H1 (cell line): ENCODE measurements around the gene NR2E1. TPM values are rescaled to one million over a fixed set of nuclear protein-coding genes. Genes with fewer than 3 reads are reported as not detected.

Source experiments
- CTCF ChIA-PET: fragments of 300-600 bp; sonication (Branson Sonifier 250); formaldehyde crosslinking; loops from one replicate; lab custom pipeline; 2021; ENCODE audit not compliant: partially characterized antibody; lab: Charles Lee
- POLR2A ChIA-PET: fragments of 300-600 bp; sonication (Branson Sonifier 250); formaldehyde crosslinking; loops from one replicate; lab custom pipeline; 2021; ENCODE audit warnings: inconsistent platforms; ENCODE audit not compliant: partially characterized antibody; lab: Charles Lee
- DNase-seq, 2 experiments: peaks; one replicate each; pipeline versions ENCODE4 v3.0.0 to v3.0.0-alpha.2; 2010 to 2022; ENCODE audit warnings: low spot score in 2 of 2, low read depth in 1 of 2, mixed read lengths in 1 of 2
- FAIRE-seq: peaks from 2 replicates; lab custom pipeline; 2011; peaks lifted over from hg19 to GRCh38; lab: Jason Lieb, UNC
- H2AFZ ChIP-seq: 2 replicates; pipeline ENCODE4 v1.8.1; 2012; ENCODE audit warnings: low read length, inconsistent platforms
- H2AK5ac ChIP-seq: 2 replicates; pipeline ENCODE4 v1.6.1; 2013; ENCODE audit warnings: low read depth, low read length
- H2BK120ac ChIP-seq: replicated peaks from 2 replicates; pipeline ENCODE3; 2013; ENCODE audit warnings: low read depth, low read length, inconsistent platforms
- H2BK12ac ChIP-seq: 2 replicates; pipeline ENCODE4 v1.6.1; 2013; ENCODE audit warnings: low read depth, low read length
- H2BK15ac ChIP-seq: 2 replicates; pipeline ENCODE4 v1.6.1; 2013; ENCODE audit warnings: low read length
- H2BK20ac ChIP-seq: 2 replicates; pipeline ENCODE4 v1.6.1; 2013; ENCODE audit warnings: low read length
- H2BK5ac ChIP-seq: 2 replicates; pipeline ENCODE4 v1.6.1; 2013; ENCODE audit warnings: low read depth, low read length
- H3K14ac ChIP-seq: 2 replicates; pipeline ENCODE4 v1.6.1; 2013; ENCODE audit warnings: inconsistent platforms; ENCODE audit not compliant: insufficient read length
- H3K18ac ChIP-seq: 2 replicates; pipeline ENCODE4 v1.6.1; 2013; ENCODE audit warnings: low read length; ENCODE audit errors: extremely low read depth
- H3K23ac ChIP-seq: 2 replicates; pipeline ENCODE4 v1.6.1; 2013; ENCODE audit warnings: inconsistent platforms; ENCODE audit not compliant: insufficient read length
- H3K23me2 ChIP-seq: 2 replicates; pipeline ENCODE4 v1.6.1; 2013; ENCODE audit warnings: low read depth, low read length
- H3K27ac ChIP-seq: 2 replicates; pipeline ENCODE4 v1.6.1; 2011; ENCODE audit warnings: low read depth, low read length, inconsistent platforms
- H3K27me3 ChIP-seq, 4 experiments: replicated peaks in 1 of 4; 1 replicate in 1 of 4; 2 replicates in 3 of 4; pipeline versions ENCODE4 v1.6.1 to v1.8.1; 2011 to 2013; ENCODE audit warnings: low read length in 3 of 4, mild to moderate bottlenecking in 3 of 4, inconsistent platforms in 2 of 4, mixed read lengths in 2 of 4, moderate library complexity in 1 of 4; ENCODE audit not compliant: control insufficient read depth in 3 of 4, insufficient read depth in 3 of 4; ENCODE audit errors: extremely low read depth in 1 of 4
- H3K36me3 ChIP-seq, 4 experiments: 2 replicates each; pipeline versions ENCODE4 v1.6.1 to v1.8.1; 2011 to 2013; ENCODE audit warnings: mild to moderate bottlenecking in 4 of 4, low read length in 3 of 4, moderate library complexity in 2 of 4, control low read depth in 1 of 4, inconsistent platforms in 1 of 4; ENCODE audit not compliant: insufficient read depth in 4 of 4, control insufficient read depth in 2 of 4
- H3K4ac ChIP-seq: replicated peaks from 2 replicates; pipeline ENCODE3; 2013; ENCODE audit warnings: low read length, low read depth, mixed read lengths, inconsistent platforms; ENCODE audit not compliant: insufficient read length
- H3K4me1 ChIP-seq, 4 experiments: replicated peaks in 1 of 4; 1 replicate in 1 of 4; 2 replicates in 3 of 4; pipeline versions ENCODE4 v1.6.1 to v1.8.1; 2011 to 2013; ENCODE audit warnings: low read length in 3 of 4, inconsistent platforms in 2 of 4, mixed read lengths in 1 of 4; ENCODE audit not compliant: insufficient read depth in 4 of 4, control insufficient read depth in 3 of 4
- H3K4me2 ChIP-seq, 2 experiments: 2 replicates each; pipeline versions ENCODE4 v1.6.1 to v1.8.1; 2011 to 2013; ENCODE audit warnings: low read depth in 2 of 2, low read length in 2 of 2, control low read depth in 1 of 2, inconsistent platforms in 1 of 2, mild to moderate bottlenecking in 1 of 2; ENCODE audit not compliant: insufficient read depth in 1 of 2
- H3K4me3 ChIP-seq, 4 experiments: fragments of 200-600, 300-600 bp in 1 of 4; sonication (generic), shearing (Covaris generic), sonication (Bioruptor Twin) in 1 of 4; 2 replicates each; pipeline versions ENCODE4 v1.5.1 to v1.8.1; 2011 to 2016; ENCODE audit warnings: low read length in 4 of 4, low read depth in 3 of 4, control low read depth in 2 of 4, inconsistent platforms in 2 of 4, mild to moderate bottlenecking in 2 of 4, mixed read lengths in 1 of 4, moderate library complexity in 1 of 4; ENCODE audit not compliant: insufficient read depth in 2 of 4; ENCODE audit errors: extremely low read depth in 1 of 4
- H3K56ac ChIP-seq: replicated peaks from 2 replicates; pipeline ENCODE3; 2013; ENCODE audit warnings: low read depth, mild to moderate bottlenecking, mixed read lengths, low read length, inconsistent platforms; ENCODE audit not compliant: insufficient read length
- H3K79me1 ChIP-seq: 2 replicates; pipeline ENCODE4 v1.6.1; 2013; ENCODE audit warnings: low read depth, low read length, control low read depth
- H3K79me2 ChIP-seq, 2 experiments: 2 replicates each; pipeline versions ENCODE4 v1.6.1 to v1.8.1; 2012 to 2013; ENCODE audit warnings: low read length in 2 of 2, mild to moderate bottlenecking in 2 of 2, inconsistent platforms in 1 of 2; ENCODE audit not compliant: insufficient read depth in 2 of 2, control insufficient read depth in 1 of 2
- H3K9ac ChIP-seq, 4 experiments: replicated peaks in 1 of 4; 1 replicate in 1 of 4; 2 replicates in 3 of 4; pipeline versions ENCODE4 v1.6.1 to v1.8.1; 2011 to 2013; ENCODE audit warnings: low read depth in 3 of 4, low read length in 3 of 4, control low read depth in 2 of 4, mild to moderate bottlenecking in 2 of 4, moderate library complexity in 2 of 4, inconsistent platforms in 1 of 4; ENCODE audit errors: extremely low read depth in 1 of 4
- H3K9me3 ChIP-seq, 2 experiments: 2 replicates each; pipeline versions ENCODE4 v1.6.1 to v1.8.1; 2012 to 2013; ENCODE audit warnings: mild to moderate bottlenecking in 2 of 2, moderate library complexity in 2 of 2, control low read depth in 1 of 2, inconsistent platforms in 1 of 2, low read depth in 1 of 2, low read length in 1 of 2, mixed read lengths in 1 of 2; ENCODE audit not compliant: insufficient read depth in 2 of 2
- H4K20me1 ChIP-seq, 2 experiments: replicated peaks in 1 of 2; 2 replicates each; pipeline versions ENCODE3 to v1.8.1; 2011 to 2013; ENCODE audit warnings: inconsistent platforms in 2 of 2, low read length in 2 of 2, mild to moderate bottlenecking in 1 of 2; ENCODE audit not compliant: insufficient read depth in 2 of 2, control insufficient read depth in 1 of 2
- H4K5ac ChIP-seq: 2 replicates; pipeline ENCODE4 v1.6.1; 2013; ENCODE audit warnings: low read length, low read depth, mixed read lengths, inconsistent platforms; ENCODE audit not compliant: insufficient read length
- H4K8ac ChIP-seq: 2 replicates; pipeline ENCODE4 v1.8.0; 2013; ENCODE audit warnings: mild to moderate bottlenecking, moderate library complexity, low read length, inconsistent platforms; ENCODE audit not compliant: insufficient read depth; ENCODE audit errors: extremely low read depth
- H4K91ac ChIP-seq: replicated peaks from 2 replicates; pipeline ENCODE3; 2013; ENCODE audit warnings: low read length, mixed read lengths, inconsistent platforms; ENCODE audit not compliant: insufficient read length
- BCL11A ChIP-seq, 2 experiments: IDR thresholded peaks; one replicate each; pipeline ENCODE4 v1.6.1; 2011; ENCODE audit warnings: low read depth in 2 of 2, low read length in 2 of 2, mild to moderate bottlenecking in 2 of 2
- EP300 ChIP-seq, 2 experiments: IDR thresholded peaks; 1 replicate in 1 of 2; 2 replicates in 1 of 2; pipeline ENCODE4 v1.6.1; 2011 to 2012; ENCODE audit warnings: low read depth in 2 of 2, low read length in 2 of 2, mild to moderate bottlenecking in 2 of 2, borderline replicate concordance in 1 of 2, inconsistent platforms in 1 of 2, moderate library complexity in 1 of 2
- MAFK ChIP-seq: IDR thresholded peaks from 2 replicates; pipeline ENCODE4 v1.6.1; 2012; ENCODE audit warnings: low read depth, mild to moderate bottlenecking, improper control_type of control experiment, low read length
- PHF8 ChIP-seq: fragments of 200-600 bp; sonication (generic); conservative IDR thresholded peaks from 2 replicates; pipeline ENCODE4 v1.7.1; 2012; ENCODE audit warnings: low read depth, mild to moderate bottlenecking, inconsistent platforms, low read length, moderate library complexity
- RAD21 ChIP-seq, 2 experiments: IDR thresholded peaks in 1 of 2; conservative IDR thresholded peaks in 1 of 2; 2 replicates each; pipeline ENCODE4 v1.6.1; 2011; ENCODE audit warnings: low read depth in 2 of 2, low read length in 2 of 2, improper control_type of control experiment in 1 of 2, inconsistent platforms in 1 of 2, mild to moderate bottlenecking in 1 of 2, moderate library complexity in 1 of 2
- RBBP5 ChIP-seq: IDR thresholded peaks from 2 replicates; pipeline ENCODE4 v1.7.1; 2012; ENCODE audit warnings: low read depth, mild to moderate bottlenecking, inconsistent platforms, low read length, moderate library complexity, borderline replicate concordance
- SRF ChIP-seq: IDR thresholded peaks from 2 replicates; pipeline ENCODE4 v1.6.1; 2011; ENCODE audit warnings: mild to moderate bottlenecking, low read depth, low read length, moderate library complexity
- WGBS, 2 experiments: shearing (Covaris generic) in 1 of 2; methylation state at CpG; one replicate each; pipeline versions ENCODE4 v1.1.6 to v1.1.7; 2013 to 2015; ENCODE audit warnings: low lambda C conversion rate in 2 of 2, mixed read lengths in 2 of 2, inconsistent platforms in 1 of 2, low coverage in 1 of 2, missing lambda C conversion rate in 1 of 2; ENCODE audit not compliant: insufficient replicate concordance in 2 of 2, insufficient coverage in 1 of 2, insufficient read length in 1 of 2; ENCODE audit errors: extremely low coverage in 1 of 2, missing lambda C conversion rate in 1 of 2; 5-methylcytosine and 5-hydroxymethylcytosine counted together
- polyA plus RNA-seq, 7 experiments: library from polyadenylated mRNA; depleted of rRNA in 3 of 7; stranded (reverse) in 5 of 7; unstranded in 2 of 7; fragments of >200 nt in 5 of 7; fragments of 200-250 nt in 2 of 7; gene quantifications; 1 replicate in 5 of 7; 2 replicates in 1 of 7; 4 replicates in 1 of 7; pipeline versions ENCODE4 v1.2.1 to v1.2.3, GENCODE V29; 2011 to 2013; ENCODE audit warnings: missing spikeins in 2 of 7, mixed read lengths in 2 of 7
- total RNA-seq: library from RNA; stranded (reverse); fragmentation: NEBNext Ultra II Directional; extraction: Animal tissue kit (Norgen Biotek cat#: 25700); gene quantifications from 2 replicates; pipeline ENCODE4 v1.2.1, GENCODE V29; 2021
- TF ChIP-seq, protein P1 (sequence below), 3 experiments: IDR thresholded peaks; 1 replicate in 2 of 3; 2 replicates in 1 of 3; pipeline versions ENCODE4 v1.5.1 to v1.6.1; 2011; ENCODE audit warnings: low read length in 3 of 3, mild to moderate bottlenecking in 3 of 3, inconsistent platforms in 2 of 3, low read depth in 1 of 3, moderate library complexity in 1 of 3; ENCODE audit not compliant: insufficient read depth in 1 of 3; ENCODE audit errors: control extremely low read depth in 1 of 3

NR2E1 gene
- total and polyA plus RNA-seq, 2 of the 8 experiments (the other 6 are each of a cell fraction or from before 2014, with no cell fraction given): not detected

DNA sequence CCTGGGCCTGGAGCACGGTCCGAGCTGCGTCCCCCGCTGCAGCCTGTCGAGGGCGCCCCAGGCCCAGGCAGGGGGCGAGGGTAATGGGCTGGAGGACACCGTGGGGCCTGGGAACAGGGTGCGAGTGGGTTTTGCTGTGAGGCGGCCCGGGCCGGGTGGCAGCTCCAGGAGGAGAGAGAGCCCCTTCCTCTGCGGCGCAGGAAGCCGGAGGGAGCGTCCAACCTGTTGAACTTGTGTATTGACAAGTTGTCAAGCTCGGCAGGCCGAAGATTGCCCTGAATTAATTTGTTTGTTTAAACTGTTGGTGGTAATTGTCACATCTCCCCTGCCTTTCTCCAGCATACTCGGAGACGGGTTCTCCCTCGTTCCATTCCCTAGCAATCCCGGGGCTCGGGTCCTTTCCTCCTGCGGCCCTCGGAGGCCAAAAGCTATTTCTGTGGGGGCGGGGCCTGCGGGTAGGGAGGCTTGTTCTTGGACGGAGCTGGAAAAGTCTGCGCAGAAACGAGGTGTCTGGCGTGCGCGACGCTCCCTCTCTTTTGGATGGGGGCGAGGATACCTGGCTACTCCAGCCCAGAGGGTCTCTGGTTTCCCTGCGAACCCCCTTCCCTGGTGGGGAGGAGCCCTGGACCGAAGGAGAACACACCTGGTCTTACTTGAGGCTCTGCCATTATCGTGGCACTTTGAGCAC, 9.9 kb downstream of the NR2E1 start:
- Histone ChIP-seq H3K4ac (no peak overlapping the region), H4K91ac (no peak overlapping the region), H4K8ac (no peak overlapping the region), H3K23me2 (peaks cover 5% of the 10 kb centered on the region; the same call in 1 of the 2 replicates), H2BK120ac (no peak overlapping the region), H3K9ac (no peak overlapping the region), H2BK5ac (no peak overlapping the region), H2BK15ac (no peak overlapping the region), H2BK12ac (no peak overlapping the region), H3K79me1 (no peaks in the 10 kb centered on the region), H3K4me1 (peaks cover 0 to 25% (median 17%) of the 10 kb centered on the region in 4 experiments; a peak in 6 of 7 replicates), H3K18ac (no peak overlapping the region), H3K27ac (no peak overlapping the region), H2BK20ac (no peak overlapping the region), H3K79me2 (no peaks in the 10 kb centered on the region), H4K20me1 (peaks cover 18 to 37% of the 10 kb centered on the region in 2 experiments), H2AFZ (no peak overlapping the region), H3K4me2 (peak overlapping the region; percentile 69 to 84), H3K56ac (no peak overlapping the region), H3K9me3 (no peaks in the 10 kb centered on the region), H3K23ac (no peak overlapping the region), H2AK5ac (no peak overlapping the region), H3K36me3 (no peaks in the 10 kb centered on the region), H3K14ac (no peak overlapping the region), H3K4me3 (peak overlapping the region; percentile 16 to 53 (median 32); a peak in 7 of 8 replicates), H3K27me3 (peaks cover 73 to 84% (median 76%) of the 10 kb centered on the region in 4 experiments), H4K5ac (no peak overlapping the region)
- FAIRE-seq: no peak
- 5% methylated on average over 36 of the region's 38 CpGs; no CpG with 5 or more reads in 1 of the 2 experiments for WGBS, 2 experiments
- peak in 1 of 2 experiments; percentile 82 for DNase-seq
- ChIA-PET CTCF (interaction anchor here (0.6 to 3.8 kb wide), 40 partner anchors 9 to 669 kb away, joined by 3 to 38 read pairs (median 4); partner anchors contain the start of gene NR2E1), POLR2A (interaction anchor here (1.4 to 1.5 kb wide), 2 partner anchors 11 to 119 kb away, joined by 3 to 4 read pairs; partner anchors contain the start of genes AFG1L and NR2E1)
- TF ChIP-seq MAFK (no peak), RBBP5 (0 out of 2 replicates have a peak, but pooled peaks have one; percentile 9), RAD21 (IDR thresholded peaks at IDR 0.05 in 1 of 2, conservative IDR thresholded peaks at IDR 0.05 in 1 of 2; ENCODE audit: low read depth in 2 of 2, low read length in 2 of 2) (peak; percentile 84 to 91), EP300 (IDR thresholded peaks at IDR 0.05; ENCODE audit: borderline replicate concordance in 1 of 2, low read depth in 2 of 2, low read length in 2 of 2) (no peak), PHF8 (no peak), SRF (no peak), BCL11A (IDR thresholded peaks at IDR 0.05; ENCODE audit: low read depth in 2 of 2, low read length in 2 of 2) (no peak)
- TF ChIP-seq, protein P1, sequence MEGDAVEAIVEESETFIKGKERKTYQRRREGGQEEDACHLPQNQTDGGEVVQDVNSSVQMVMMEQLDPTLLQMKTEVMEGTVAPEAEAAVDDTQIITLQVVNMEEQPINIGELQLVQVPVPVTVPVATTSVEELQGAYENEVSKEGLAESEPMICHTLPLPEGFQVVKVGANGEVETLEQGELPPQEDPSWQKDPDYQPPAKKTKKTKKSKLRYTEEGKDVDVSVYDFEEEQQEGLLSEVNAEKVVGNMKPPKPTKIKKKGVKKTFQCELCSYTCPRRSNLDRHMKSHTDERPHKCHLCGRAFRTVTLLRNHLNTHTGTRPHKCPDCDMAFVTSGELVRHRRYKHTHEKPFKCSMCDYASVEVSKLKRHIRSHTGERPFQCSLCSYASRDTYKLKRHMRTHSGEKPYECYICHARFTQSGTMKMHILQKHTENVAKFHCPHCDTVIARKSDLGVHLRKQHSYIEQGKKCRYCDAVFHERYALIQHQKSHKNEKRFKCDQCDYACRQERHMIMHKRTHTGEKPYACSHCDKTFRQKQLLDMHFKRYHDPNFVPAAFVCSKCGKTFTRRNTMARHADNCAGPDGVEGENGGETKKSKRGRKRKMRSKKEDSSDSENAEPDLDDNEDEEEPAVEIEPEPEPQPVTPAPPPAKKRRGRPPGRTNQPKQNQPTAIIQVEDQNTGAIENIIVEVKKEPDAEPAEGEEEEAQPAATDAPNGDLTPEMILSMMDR (IDR thresholded peaks at IDR 0.05; ENCODE audit: control extremely low read depth in 1 of 3, insufficient read depth in 1 of 3, low read depth in 1 of 3, low read length in 3 of 3): peak in 2 of 3 experiments; percentile 74 to 78; a peak in 3 of 4 replicates
